Measurements from ENCODE around the gene TMEM101.

Gene TMEM101

GRCh38 chr17:44004077-44004760 is 10.5 kb downstream of the TMEM101 start, which contains the start of gene NAGS:
NAGS (plus strand) TSS chr17:44004622; CDS start chr17:44004664, 42 bp downstream.
- H3K27ac ChIP-seq (ENCODE audit: low read depth, low read length): no peak within 1 kb of the TSS
- no peak within 1 kb of the TSS for H2AFZ ChIP-seq (ENCODE audit: low read depth, low read length, severe bottlenecking)

GRCh38 chr17:44002141-44002848 is 12.5 kb downstream of the TMEM101 start:
- Histone ChIP-seq H4K20me1 (ENCODE audit: low read depth, low read length) (no peaks in the 10 kb centered on the region), H3K4me2 (ENCODE audit: low read depth, low read length, poor library complexity, severe bottlenecking) (no peak overlapping the region), H3K27ac (ENCODE audit: low read depth, low read length) (no peak overlapping the region), H3K9me2 (replicated peaks; ENCODE audit: insufficient read depth, low read length) (no peaks in the 10 kb centered on the region), H3K4me3 (ENCODE audit: insufficient read depth, low read length, poor library complexity, severe bottlenecking) (no peak overlapping the region), H3K9ac (ENCODE audit: low read length) (no peak overlapping the region), H3K79me2 (ENCODE audit: insufficient read depth, low read length) (no peaks in the 10 kb centered on the region), H3K9me3 (ENCODE audit: insufficient read depth, low read length) (no peaks in the 10 kb centered on the region), H2AFZ (ENCODE audit: low read depth, low read length, severe bottlenecking) (no peak overlapping the region), H3K27me3 (ENCODE audit: low read length) (no peaks in the 10 kb centered on the region), H3F3A (ENCODE audit: insufficient read depth) (no peaks in the 10 kb centered on the region), H3K36me3 (ENCODE audit: low read length) (no peaks in the 10 kb centered on the region)
- TF ChIP-seq EZH2phosphoT487 (conservative IDR thresholded peaks at IDR 0.05; ENCODE audit: low read length): no peak
- no peak for TF ChIP-seq CTCF (IDR thresholded peaks at IDR 0.05; ENCODE audit: insufficient read depth, low read length, poor library complexity, severe bottlenecking)

More at GRCh38 chr17:44004077-44004760, 10.5 kb downstream of the TMEM101 start, which contains the start of gene NAGS:
- Histone ChIP-seq H3K79me2 (ENCODE audit: insufficient read depth, low read length) (no peaks in the 10 kb centered on the region), H3K9ac (ENCODE audit: low read length) (no peak within 1 kb of the TSS), H3K27me3 (ENCODE audit: low read length) (no peaks in the 10 kb centered on the region), H4K20me1 (ENCODE audit: low read depth, low read length) (no peaks in the 10 kb centered on the region), H3K4me2 (ENCODE audit: low read depth, low read length, poor library complexity, severe bottlenecking) (no peak within 1 kb of the TSS), H3F3A (ENCODE audit: insufficient read depth) (no peaks in the 10 kb centered on the region; the same call in 1 of the 2 replicates), H3K9me2 (replicated peaks; ENCODE audit: insufficient read depth, low read length) (no peaks in the 10 kb centered on the region), H3K4me3 (ENCODE audit: insufficient read depth, low read length, poor library complexity, severe bottlenecking) (no peak within 1 kb of the TSS), H3K36me3 (ENCODE audit: low read length) (no peaks in the 10 kb centered on the region), H3K9me3 (ENCODE audit: insufficient read depth, low read length) (no peaks in the 10 kb centered on the region)
- TF ChIP-seq CTCF (IDR thresholded peaks at IDR 0.05; ENCODE audit: insufficient read depth, low read length, poor library complexity, severe bottlenecking): no peak
- TF ChIP-seq EZH2phosphoT487 (conservative IDR thresholded peaks at IDR 0.05; ENCODE audit: low read length): no peak

DNA sequence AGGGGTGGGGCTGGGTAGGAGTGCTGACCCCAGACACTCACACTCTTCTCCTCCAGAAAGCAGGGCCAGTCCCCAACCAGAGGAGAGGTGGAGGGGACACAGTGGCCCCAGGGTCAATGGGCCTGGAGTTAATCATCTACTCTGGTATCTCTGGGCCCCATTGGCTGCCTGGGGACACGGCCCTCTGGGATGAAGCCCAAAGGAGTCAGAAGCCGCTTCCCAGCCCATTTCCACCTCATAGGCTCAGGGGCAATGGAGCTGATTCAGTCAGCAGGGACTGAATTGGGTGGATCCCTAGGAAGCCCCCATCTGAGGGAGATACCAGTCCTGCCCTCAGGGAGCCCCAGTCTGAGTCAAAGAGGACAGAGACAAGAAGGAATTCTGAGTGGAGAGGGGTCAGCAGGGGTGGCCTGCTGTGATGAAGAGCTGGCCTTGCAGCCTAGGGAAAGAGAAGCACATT is 13.3 kb downstream of the TMEM101 start:
- no peak overlapping the region for H2AFZ ChIP-seq (ENCODE audit: low read depth, low read length, severe bottlenecking)
- no peak for TF ChIP-seq CTCF (IDR thresholded peaks at IDR 0.05; ENCODE audit: insufficient read depth, low read length, poor library complexity, severe bottlenecking)
- TF ChIP-seq EZH2phosphoT487 (conservative IDR thresholded peaks at IDR 0.05; ENCODE audit: low read length): no peak
- no peak overlapping the region for H3K27ac ChIP-seq (ENCODE audit: low read depth, low read length)

More for the DNA sequence above, 13.3 kb downstream of the TMEM101 start:
- Histone ChIP-seq H3K79me2 (ENCODE audit: insufficient read depth, low read length) (no peaks in the 10 kb centered on the region), H3F3A (ENCODE audit: insufficient read depth) (no peaks in the 10 kb centered on the region), H3K27me3 (ENCODE audit: low read length) (no peaks in the 10 kb centered on the region), H3K9me2 (replicated peaks; ENCODE audit: insufficient read depth, low read length) (no peaks in the 10 kb centered on the region), H3K9me3 (ENCODE audit: insufficient read depth, low read length) (no peaks in the 10 kb centered on the region), H4K20me1 (ENCODE audit: low read depth, low read length) (no peaks in the 10 kb centered on the region), H3K9ac (ENCODE audit: low read length) (no peak overlapping the region), H3K4me3 (ENCODE audit: insufficient read depth, low read length, poor library complexity, severe bottlenecking) (no peak overlapping the region), H3K4me2 (ENCODE audit: low read depth, low read length, poor library complexity, severe bottlenecking) (no peak overlapping the region), H3K36me3 (ENCODE audit: low read length) (no peaks in the 10 kb centered on the region)
